Measurements from ENCODE around the gene UBE2E2.

DNA sequence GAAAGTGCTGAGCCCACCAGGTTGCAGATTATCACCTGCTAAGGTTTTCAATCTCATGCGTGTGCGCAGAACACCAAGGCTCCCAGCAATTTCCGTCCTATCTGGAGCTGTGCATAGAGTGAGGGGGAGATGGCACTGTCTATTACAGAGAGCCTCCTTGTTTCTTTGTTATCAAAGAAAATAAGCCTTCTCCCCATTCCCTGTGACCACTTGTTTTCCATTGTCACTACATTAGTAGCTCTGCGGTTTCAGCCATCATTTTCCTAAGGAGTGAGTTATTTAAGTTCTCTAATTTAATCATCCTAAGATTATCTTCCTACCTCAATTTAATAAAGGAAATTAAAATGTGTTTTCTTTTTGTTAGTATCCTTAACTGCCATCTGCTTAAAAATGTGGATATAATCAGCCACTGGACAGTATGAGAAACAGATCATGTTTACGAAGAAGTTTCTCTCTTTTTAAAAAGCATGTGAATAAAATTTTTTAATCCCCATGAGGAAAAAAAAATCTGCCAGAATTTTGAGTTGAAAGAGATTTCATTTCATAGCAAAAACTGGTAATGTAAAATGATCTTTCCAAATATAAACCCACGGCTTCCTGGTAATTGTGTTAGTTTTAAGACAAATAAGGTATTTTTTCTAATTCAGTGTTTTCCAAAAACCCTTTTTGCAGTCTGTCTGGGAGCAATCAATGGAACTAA is 430.3 kb downstream of the UBE2E2 start:
- TF ChIP-seq CTCF (IDR thresholded peaks at IDR 0.05) = no peak
- TF ChIP-seq POLR2A (IDR thresholded peaks at IDR 0.05) = no peak
- no peak for TF ChIP-seq EP300 (IDR thresholded peaks at IDR 0.05)

All from ovary (tissue), 3 donors.